Suprapubic skin (tissue), 3 donors: ENCODE measurements around the gene C2orf49.

Experiments
- CTCF ChIP-seq, 2 donors: fragments of 200-600 bp in 1 of 2; fragments of 450-650 bp in 1 of 2; sonication (generic) in 1 of 2; IDR thresholded peaks; one replicate each; pipeline ENCODE4 v1.5.1; 2016 to 2019; ENCODE audit warnings: antibody characterized with exemption in 2 of 2, mild to moderate bottlenecking in 1 of 2, moderate library complexity in 1 of 2
- POLR2A ChIP-seq, 2 donors: fragments of 450-650 bp; IDR thresholded peaks; one replicate each; pipeline ENCODE4 v1.6.1; 2017; ENCODE audit warnings: antibody characterized with exemption in 2 of 2, mild to moderate bottlenecking in 2 of 2, moderate library complexity in 2 of 2

GRCh38 chr2:105309147-105309545 is 28.2 kb upstream of the C2orf49 start:
- TF ChIP-seq CTCF (IDR thresholded peaks at IDR 0.05) (no peak), POLR2A (IDR thresholded peaks at IDR 0.05) (no peak)
